HG03558 (cell line): ENCODE results near the gene CSGALNACT2.
"Not testable (repeated sequence)": the region's sequence is repeated elsewhere in the genome, so short reads cannot be mapped to it uniquely, and the experiment has no call there.

Experiments
- ATAC-seq: cut with Tn5 transposase; IDR thresholded peaks from one replicate; pipeline ENCODE4 v1.9.1; 2021; ENCODE audit warnings: moderate number of reproducible peaks; ENCODE audit not compliant: unreplicated experiment; ENCODE audit errors: extremely low read depth

CSGALNACT2 gene

DNA sequence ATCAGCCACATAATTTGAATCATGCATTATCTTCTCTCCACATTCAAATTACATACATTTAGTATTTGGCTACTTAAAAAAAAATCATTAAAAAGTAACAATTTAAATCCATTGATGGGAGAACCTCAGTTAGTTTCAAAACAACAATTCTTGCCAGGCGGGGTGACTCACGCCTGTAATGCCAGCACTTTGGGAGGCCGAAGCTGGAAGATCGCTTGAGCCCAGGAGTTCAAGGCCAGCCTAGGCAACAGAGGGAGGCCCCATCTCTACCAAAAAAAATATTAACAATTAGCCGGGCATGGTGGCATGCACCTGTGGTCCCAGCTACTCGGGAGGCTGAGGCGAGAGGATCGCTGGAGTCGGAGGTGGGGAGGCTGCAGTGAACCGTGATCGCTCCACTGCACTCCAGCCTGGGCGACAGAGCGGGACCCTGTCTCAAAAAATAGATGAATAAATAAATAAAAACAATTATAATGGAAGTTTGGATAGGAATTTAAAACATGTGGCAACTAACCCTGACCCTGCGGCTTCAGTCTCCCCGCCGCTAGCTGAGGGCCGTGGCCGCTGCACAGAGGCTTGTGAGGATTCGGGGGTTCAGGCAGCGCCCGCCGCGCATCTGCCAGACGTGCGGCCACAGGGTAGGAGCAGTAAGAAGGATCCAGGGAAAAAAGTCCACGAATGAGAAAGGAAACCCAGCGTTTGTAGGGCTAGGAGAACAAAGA lies 1.1 kb upstream of the CSGALNACT2 start:
- no peak for ATAC-seq

DNA sequence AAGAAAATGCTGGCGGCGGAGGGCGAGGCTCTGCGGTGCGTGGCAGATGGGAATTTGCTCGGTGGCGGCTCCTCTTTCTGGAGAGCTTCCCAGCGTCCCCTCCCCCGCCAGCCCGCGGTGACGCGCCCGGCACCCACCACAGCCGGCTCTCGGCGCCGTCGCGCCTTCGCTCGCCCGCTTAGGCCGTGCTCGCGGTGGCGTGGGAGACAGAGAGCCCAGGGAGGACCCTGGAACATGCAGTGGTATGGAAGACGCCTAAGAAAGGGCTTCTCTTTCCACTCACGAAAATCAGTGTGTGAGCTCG lies 576 bp upstream of the CSGALNACT2 start:
- ATAC-seq = no peak

DNA sequence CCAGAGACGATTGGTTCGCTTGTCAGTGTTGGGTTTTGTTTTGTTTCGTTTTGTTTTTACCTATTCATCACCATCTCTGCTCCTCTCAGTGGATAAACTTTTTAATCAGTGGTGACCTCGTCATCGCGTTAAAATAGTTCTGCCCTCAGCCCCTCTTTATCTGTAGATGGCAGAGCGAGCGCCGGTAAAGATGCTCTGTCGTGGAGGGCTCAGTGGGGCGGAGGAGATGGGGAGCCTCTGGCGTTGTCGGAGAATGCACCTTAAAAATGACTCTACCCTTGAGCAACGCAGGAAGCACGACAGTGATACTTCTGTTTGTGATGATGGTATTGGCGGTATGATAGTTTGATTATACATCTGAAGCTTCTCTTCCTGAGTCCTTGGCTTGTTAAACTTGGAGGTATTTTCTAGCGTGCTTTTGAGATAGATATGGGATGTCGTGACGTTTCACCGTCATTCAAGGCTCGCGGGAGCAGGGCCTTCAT lies 554 bp downstream of the CSGALNACT2 start:
- no peak for ATAC-seq

DNA sequence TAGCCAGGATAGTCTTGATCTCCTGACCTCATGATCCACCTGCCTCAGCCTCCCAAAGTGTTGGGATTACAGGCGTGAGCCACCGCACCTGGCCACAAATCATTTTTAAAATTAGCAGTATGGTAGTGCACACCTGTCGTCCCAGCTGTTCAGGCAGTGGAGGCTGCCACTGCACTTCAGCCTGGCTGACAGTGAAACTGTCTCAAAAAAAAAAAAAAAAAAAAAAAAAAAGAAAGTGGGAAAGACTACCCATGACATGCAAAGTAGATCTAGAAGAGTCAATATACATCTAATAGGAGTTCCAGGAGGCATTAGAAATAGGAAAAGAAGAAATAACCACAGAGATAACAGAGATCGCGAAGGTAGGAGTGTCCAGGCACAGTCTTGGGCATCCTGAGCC lies 3.2 kb downstream of the CSGALNACT2 start:
- ATAC-seq = no peak

DNA sequence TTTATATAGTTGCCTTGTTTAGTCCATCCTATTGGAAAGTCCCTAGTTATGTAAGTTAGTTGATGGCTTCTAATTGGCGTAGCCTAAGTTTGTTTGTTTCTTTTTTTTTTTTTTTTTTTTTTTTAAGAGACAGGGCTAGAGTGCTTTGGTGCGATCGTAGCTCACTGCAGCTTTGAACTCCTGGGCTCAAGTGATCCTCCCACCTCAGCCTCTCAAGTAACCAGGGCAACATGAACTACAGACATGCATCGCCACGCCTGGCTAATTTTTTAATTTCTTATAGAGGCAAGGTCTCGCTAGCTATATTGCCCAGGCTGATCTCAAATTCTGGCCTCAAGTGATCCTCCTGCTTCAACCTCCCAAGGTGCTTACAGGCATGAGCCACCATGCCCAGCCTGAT lies 7.1 kb downstream of the CSGALNACT2 start:
- no peak for ATAC-seq

DNA sequence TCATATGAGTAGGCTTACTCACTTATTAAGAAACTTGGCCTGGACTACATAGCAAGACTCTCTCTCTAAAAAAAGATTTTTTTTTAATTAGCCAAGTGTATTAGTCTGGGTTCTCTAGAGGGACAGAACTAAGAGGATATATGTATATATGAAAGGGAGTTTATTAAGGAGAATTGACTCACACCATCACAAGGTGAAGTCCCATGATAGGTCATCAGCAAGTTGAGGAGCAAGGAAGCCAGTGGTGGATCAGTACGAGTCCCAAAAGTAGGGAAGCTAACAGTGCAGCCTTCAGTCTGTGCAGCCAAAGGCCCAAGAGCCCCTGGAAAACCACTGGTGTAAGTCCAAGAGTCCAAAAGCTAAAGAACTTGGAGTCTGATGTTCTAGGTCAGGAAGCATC lies 7.7 kb downstream of the CSGALNACT2 start:
- not testable (repeated sequence) for ATAC-seq

DNA sequence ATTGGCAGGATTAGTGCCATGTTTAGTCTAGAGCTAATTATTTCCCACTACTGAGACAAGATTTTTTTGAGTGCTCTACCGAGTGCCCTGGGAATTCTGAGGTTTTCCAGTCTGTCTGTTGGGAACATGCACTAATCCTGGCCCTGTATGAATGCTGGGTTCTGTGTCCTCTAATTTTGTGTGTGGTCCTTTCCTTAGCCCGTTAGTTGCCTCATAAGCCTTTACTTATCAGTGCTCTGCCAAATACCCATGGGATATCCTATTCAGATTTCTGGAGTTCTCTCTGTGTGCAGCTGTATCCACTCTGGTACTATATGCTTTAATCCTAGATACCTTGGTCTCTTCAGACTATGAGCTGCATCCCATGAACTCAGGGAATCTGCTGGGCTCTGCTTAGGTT lies 13.1 kb downstream of the CSGALNACT2 start:
- ATAC-seq = no peak

DNA sequence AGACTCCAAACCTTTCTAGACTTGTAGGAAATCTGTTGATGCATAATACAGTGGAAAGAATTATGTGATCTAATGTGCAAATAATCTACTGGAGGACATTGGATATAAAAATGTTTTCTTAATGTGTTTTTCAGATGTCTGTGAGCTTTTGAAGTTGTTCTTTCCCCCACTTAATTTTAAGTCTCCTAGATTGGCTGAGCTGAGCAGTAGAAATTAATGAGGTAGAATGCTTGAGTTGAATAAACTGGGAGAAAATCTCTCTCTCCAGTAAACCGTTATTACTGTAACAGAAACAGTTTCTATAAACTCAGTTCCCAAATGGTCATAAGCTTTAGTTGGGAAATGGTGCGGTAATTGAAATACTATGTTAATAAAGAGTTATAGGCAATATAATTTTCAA lies 15.7 kb downstream of the CSGALNACT2 start:
- ATAC-seq = no peak

DNA sequence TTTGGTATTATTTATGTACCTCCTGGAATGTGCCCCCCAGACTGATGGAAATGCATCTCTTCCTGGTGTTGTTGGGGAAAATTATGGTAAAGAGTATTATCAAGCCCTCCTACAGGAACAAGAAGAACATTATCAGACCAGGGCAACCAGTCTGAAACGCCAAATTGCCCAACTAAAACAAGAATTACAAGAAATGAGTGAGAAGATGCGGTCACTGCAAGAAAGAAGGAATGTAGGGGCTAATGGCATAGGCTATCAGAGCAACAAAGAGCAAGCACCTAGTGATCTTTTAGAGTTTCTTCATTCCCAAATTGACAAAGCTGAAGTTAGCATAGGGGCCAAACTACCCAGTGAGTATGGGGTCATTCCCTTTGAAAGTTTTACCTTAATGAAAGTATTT lies 17.0 kb downstream of the CSGALNACT2 start:
- no peak for ATAC-seq

DNA sequence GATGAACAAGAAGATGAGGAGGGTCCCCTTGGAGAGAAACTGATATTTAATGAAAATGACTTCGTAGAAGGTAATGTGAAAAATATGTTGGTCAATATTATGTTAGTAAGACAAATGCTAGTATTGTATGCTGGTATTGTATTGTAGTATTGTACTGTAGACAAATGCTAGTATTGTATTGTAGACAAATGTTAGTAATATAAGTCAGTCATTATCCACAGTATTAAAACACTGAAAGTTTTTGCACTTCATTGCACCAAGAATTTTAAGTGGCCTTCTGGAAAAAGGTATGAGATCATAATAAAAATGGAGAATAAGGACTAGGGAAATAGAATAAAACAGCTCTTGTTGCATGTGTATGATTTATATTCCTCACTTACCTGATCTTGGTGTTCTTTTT lies 17.5 kb downstream of the CSGALNACT2 start:
- ATAC-seq = no peak

DNA sequence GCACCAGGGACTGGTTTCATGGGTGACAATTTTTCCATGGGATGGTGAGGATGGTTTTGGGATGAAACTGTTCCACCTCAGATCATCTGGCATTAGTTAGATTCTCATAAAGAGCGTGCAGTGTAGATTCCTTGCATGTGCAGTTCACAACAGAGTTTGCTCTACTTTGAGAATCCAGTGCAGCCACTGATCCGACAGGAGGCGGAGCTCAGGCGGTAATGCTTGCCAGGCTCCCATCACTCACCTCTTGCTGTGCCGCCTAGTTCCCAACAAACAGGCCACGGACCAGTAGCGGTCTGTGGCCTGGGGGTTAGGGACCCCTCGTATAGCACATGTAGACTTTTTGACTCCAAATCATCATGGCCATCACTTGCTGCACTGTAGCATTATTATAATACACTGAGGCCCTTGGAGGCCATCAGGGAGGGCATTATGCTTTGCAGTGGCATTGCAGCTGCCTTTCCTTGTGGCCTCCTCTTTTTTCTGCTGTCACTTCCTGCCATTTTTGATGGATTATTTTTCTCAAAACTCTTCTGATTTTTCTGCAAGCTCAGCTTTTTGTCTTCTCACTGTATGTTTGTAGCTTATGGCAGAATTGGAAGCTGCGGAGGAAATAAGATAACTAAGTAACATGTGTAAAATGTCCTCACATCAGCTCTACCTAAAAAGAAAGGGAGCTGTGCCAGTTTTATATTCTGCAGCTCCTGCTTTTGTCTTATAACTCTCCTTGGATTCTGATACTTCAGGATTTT lies 18.5 kb downstream of the CSGALNACT2 start:
- no peak for ATAC-seq

DNA sequence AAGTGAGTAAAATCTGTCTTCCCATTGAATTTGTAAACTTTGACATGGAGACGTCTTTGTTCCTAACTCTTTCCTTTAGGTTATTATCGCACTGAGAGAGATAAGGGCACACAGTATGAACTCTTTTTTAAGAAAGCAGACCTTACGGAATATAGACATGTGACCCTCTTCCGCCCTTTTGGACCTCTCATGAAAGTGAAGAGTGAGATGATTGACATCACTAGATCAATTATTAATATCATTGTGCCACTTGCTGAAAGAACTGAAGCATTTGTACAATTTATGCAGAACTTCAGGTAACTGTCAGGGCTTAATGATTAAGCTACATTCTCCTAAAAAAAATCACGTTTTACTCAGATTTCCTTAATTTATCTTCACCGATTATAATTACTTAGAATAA lies 20.4 kb downstream of the CSGALNACT2 start:
- no peak for ATAC-seq

DNA sequence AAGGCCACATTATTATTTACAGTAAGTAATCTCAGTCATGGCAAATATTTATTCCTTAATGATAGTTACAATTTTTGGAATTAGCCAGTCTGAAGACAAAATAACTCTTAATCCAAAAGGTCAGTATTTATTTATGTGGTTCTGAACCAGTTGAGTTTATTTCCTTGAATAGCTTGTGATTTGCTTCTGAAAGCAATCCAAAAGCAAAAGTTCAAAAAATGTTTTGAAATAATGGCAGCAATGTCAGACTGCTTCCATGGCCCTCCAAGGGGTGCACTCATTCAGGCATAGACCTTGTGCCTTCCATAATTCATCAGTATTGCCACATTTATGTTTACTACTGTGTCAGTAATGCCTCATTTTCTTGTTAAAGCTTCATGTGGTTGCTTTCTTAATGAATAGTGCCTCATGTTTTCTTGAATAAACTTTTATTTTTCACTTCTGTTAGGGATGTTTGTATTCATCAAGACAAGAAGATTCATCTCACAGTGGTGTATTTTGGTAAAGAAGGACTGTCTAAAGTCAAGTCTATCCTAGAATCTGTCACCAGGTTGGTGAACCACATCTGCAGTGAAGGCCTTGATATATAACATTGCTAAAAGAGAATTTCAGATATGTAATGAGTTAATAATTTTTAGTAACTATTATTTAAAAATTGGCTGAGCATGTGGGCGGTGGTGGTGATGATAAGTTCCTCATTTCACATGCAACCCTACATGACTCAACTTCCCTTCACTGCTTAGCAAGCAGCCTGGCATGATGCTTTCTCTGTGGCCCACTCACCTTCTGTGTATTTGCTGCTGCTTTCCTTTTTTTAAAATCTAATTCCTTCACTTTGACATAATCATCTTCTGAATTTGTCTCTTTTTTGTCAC lies 22.0 kb downstream of the CSGALNACT2 start:
- peak; percentile 44 for ATAC-seq

DNA sequence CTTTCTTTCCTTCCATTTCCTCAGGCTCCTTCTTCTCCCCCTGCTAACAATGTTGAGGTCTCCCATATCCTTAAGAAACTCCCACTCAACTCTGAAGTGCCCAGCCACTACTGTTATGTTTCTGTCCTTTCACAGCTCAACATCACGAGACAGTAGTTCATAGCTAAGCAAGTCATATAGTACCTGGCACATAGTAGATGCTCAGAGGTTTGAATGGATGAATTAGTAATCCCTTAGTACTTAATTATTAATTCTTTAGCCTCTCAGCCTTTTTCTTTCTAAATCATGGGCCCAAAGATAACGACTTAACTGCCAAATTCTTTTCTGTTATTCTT lies 22.6 kb downstream of the CSGALNACT2 start:
- peak; percentile 57 for ATAC-seq

DNA sequence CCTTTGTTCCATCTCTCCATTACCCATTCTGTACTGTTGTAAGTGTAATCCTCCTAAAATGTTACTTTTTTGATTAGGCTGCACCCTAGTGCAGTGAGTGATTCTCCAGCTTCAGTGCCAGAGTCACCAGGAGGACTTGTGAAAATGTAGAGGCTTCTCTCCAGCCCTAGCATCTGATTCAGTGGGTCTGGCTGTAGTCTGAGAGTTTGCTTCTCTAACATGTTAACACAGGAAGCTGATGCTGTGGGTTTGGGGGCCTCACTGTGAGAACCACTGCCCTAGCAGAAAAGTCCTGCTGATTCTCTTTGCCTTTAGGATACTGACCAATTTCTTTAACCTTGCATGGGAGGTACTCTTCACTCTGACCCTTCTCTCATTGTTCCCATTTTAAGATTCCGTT lies 24.4 kb downstream of the CSGALNACT2 start:
- no peak for ATAC-seq

DNA sequence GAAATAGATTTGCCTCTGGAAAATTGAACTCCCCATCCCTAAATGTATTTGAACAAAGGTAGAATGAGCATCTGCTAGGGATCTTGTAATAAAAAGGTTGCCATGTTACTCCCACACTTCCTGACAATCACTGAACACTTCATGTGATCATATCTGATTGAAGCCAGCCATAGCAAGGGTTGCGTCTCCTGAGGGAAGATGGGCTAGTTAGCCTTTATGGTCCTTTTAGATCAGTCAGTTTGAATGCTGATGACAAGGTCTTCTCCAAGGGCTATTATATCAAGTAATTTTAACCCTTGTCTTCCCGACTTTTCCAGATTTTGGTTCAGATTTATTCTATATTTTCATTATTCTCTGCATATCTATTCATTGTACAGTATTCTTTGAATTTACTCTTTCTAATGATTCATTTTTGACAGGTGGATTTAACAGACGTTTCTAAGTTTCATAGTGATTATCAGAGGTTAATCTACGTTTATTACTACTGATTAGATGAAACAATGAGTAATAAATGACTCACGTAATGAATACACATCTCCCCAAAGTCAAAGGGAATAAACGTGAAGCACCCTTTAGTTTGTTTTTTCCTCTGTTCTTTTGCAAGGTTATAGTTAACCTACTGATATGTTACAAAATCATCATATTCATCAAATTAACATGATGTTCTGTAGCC lies 28.1 kb downstream of the CSGALNACT2 start:
- ATAC-seq = peak; percentile 13

DNA sequence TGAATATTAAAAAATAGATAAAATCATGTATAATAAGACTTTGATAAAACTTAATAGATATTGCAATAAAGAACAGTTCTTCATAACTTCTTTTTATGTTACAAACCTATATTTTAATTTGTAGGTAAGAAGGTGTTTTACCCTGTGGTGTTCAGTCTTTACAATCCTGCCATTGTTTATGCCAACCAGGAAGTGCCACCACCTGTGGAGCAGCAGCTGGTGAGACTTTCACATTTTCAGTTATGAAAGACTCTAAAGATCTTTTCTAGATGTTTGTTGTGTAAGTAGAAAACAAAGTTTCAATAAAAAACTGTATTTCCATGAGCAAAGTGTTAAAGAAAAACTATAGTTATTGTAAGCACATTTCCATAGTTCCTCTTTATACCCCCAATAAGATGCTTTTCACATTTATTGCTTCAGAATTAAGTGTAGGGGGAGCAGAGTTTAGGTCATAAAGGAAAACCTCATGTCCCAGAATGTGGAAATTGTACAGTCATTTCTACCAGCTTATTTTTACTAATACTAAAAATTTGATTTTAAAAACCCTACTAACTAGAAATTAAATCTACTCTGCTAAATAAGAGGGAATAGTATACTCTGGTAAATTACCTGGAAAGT lies 28.7 kb downstream of the CSGALNACT2 start:
- peak; percentile 45 for ATAC-seq

DNA sequence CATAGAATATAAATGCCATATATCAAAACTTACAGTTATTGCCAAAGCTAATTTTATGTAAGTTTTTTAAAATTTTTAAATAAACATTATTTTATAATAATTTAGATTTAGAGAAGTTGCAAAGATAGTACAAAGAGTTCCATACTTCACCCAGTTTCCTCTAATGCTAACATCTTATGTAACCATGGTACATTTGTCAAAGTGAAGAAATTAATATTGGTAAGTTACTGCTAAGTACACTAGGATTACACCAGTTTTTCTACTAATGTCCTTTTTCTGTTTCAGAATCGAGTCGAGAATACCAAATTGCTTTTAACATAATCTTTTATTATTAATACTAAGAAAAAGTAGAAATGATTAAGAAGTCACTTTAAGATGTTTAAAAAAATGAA lies 29.2 kb downstream of the CSGALNACT2 start:
- no peak for ATAC-seq

DNA sequence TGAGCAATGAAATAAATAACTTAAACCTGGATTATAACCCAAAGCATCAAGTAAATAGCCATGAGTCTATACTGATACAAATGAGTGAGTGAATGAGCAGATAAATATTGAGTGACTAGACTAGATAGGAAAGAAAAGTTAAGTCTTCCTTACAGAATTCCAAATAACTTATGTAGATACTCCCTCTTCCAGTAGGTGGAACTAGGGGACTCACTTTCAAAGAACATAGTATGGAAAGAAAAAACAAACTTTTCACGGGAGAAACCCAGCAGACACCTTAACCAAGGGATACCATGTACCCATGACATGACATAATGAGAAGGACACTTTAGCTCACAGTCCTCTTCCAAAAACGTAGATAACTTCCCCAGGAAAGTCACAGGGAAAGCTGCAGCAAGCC lies 32.2 kb downstream of the CSGALNACT2 start:
- no peak for ATAC-seq

DNA sequence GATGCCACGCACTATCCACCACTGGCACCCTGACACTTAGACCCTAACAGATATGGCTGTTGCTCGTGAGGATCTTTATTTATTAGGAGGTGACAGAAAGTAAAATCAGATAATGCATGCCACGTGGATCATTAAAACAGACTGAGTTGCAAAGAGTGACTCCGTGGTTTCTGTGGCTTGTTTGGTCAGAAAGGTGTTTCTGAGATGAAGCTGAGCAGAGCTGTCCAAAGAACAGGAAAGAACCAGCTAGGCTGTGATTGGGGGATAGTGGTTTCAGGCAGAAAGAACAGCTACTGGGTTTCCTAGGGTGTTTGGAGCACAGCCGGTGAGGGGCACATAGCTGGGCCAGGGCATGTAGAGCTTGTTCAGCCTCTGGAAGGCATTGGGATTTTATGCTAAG lies 34.4 kb downstream of the CSGALNACT2 start:
- no peak for ATAC-seq
